Endothelial cell of hepatic sinusoid (primary cell): ENCODE results near the gene EEF2K.
"Not testable (repeated sequence)": the region's sequence is repeated elsewhere in the genome, so short reads cannot be mapped to it uniquely, and the experiment has no call there.

Experiments used
- in situ Hi-C: cut with HindIII; loops from 2 replicates; pipeline ENCODE4 v1.10.0; 2017; ENCODE audit warnings: low sequenced_read_pairs

EEF2K gene

DNA sequence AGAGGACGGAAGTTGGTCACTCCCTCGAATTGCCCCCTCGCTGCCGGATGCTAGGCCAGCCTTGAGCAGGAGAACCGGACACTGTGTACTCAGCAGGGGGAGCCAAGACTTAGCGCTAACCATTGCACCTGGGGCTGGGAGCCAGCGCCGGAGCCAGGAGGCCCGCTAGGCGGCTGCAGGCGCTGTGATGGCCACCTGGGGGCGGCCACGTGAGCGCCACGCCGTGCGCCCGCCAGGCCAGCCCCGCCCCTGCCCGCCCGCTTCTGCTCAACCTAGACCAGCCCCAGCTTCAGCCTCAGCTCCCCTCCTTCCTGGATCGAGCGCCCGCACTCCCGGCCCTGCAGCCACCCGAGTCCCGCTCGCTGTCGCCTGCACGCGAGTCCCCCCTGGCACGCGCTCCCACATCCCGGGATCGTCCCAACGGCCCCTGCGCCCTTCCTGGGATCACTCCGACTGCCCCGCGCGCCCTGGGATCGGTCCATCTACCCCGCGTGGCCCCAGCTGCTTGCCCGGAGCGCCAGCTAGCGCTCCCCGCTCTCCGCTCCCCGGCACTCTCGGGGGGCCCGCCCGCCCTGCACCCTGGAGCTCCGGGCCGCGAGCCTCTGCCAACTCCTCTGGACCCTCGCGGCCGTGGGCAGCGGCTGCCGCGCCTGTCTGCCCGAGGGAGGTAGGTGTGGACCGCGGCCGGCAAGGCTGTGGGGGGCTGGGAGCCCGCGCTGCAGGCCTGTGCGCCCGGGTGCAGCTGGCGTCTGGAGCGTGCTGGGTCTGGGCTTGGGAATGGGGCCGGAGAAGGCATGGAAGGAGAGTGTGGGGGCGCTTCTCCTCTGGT is at the start of gene EEF2K:
EEF2K (plus strand) TSS at position 266 of the 829 bp plus-strand sequence. CDS start 19,452 bp downstream, outside the sequence.
- in situ Hi-C loops = no loop called here

DNA sequence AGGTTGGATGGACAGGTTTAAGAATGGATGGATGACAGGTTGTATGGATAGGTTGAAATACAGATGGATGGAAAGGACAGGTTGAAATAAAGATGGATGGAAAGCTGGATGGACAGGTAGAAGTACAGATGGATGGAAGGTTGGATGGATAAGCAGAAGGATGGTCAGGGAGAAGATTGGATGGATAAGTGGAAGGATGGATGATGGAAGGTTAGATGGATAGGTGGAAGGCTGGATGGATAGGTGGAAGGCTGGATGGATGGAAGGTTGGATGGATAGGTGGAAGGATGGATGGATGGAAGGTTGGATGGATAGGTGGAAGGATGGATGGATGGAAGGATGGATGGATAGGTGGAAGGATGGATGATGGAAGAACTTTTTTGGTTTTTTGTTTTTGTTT is 44.7 kb upstream of the EEF2K start:
- in situ Hi-C loops = no loop called here

DNA sequence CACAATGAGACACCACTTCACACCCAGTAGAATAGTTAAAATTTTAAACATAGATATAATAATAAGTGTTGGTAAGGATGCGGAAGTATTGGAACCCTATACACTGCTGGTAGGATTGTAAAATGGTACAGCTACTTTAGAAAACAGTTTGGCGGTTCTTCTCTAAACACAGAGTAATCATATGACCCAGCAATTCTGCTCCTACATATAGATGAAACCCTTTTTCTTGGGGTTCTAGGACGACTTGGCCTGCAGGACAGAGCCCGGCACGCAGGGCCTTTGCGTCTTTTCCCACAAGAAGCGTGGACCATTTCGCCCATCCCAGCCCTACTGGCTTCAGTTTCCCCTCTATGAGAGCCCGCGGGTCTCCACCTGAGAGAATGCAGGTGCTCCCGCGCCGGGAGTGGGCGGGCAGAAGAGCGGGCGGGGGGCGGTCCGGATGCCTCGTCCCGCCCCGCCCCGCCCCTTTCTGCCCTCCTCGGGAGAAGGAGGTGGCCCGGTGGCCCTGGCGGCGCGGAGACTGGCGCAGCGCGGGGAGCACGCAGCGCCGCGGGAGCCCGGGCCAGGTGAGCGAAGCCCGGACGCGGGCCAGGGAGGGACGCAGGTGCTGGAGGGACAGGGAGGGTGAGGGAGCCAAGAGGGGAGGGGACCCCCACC is 44.0 kb upstream of the EEF2K start, which contains the start of gene SDR42E2:
SDR42E2 (plus strand) TSS at position 508 of the 657 bp plus-strand sequence. CDS start 3,077 bp downstream, outside the sequence.
- in situ Hi-C loops = no loop called here

DNA sequence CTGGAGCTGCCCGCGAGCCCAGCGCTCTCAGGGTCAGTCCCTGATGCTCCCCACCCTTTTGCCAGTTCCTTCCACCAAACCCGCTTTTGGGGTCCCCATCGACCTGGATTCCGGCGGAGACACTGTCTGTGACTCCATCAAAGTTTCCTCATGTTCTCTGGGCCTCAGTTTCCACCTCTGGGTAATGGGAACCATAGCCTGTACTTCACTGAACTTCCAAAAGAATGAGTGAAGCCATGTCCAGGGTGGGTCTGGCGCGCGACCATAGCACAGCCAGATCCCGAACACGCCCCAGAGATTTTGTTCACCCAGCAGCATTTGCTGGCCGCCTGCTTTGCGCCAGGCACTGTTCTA is 43.4 kb upstream of the EEF2K start:
- in situ Hi-C loops = no loop called here

DNA sequence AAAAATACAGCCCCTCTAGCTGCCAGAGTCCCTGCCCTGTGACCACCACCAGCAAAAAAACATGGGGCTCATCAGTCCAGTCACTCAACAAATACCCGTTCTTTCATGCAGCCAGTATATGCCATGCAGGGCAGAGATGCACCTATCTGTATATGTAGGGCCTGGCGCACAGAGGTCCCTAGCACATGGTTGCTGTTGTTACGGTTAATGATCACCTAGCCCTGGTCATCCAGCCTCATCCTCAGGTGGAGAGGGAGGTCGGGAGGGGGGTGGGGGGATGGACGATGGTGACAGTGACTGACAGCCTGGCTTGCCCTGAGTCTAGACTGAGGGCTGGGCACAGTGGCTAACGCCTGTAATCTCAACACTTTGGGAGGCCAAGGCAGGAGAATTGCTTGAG is 42.3 kb upstream of the EEF2K start:
- in situ Hi-C loops = no loop called here

- in situ Hi-C loops = no loop called here
Observed at GRCh38 chr16:22164482-22164881, 41.6 kb upstream of the EEF2K start.

GRCh38 chr16:22165508-22166285 is 40.4 kb upstream of the EEF2K start:
- in situ Hi-C loops = no loop called here

DNA sequence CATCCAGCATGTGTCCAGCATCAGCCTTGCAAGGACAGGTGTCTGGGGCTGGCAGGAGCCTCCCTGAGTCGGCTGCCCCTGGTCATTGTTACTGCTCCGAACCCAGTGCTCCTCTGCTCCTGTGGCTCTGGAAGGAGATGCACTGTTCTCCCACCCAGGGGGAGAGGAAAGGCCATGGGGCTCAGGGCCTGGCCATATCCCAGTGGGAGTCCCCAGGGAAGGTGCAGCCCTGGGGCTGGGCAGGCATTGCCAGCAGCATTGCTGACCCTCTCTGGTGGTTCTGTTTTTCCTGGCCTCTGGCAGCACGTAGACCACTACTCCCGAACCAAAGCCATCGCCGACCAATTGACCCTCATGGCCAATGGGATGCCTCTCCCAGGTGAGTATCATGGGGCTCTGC is 34.1 kb upstream of the EEF2K start:
- in situ Hi-C loops = no loop called here

DNA sequence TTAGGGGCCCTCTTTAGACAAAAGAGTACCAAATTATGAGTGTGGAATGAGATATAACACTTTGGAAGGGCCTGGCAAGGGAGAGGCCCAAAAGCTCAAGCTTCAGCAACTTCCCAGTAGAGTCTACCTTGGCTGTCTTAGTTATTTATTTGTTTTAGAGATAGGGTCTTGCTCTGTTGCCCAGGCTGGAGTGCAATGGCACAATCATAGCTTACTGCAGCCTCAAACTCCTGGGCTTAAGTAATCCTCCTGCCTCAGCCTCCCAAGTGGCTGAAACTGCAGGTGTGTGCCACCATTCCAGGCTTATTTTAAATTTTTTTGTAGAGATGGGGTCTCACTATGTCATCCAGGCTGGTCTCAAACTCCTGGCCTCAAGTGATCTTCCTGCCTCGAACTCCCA is 33.4 kb upstream of the EEF2K start:
- in situ Hi-C loops = not testable (repeated sequence)

- in situ Hi-C loops = no loop called here
Observed at GRCh38 chr16:22174642-22175041, 31.4 kb upstream of the EEF2K start.

GRCh38 chr16:22177968-22178930 is 27.8 kb upstream of the EEF2K start:
- in situ Hi-C loops = no loop called here

DNA sequence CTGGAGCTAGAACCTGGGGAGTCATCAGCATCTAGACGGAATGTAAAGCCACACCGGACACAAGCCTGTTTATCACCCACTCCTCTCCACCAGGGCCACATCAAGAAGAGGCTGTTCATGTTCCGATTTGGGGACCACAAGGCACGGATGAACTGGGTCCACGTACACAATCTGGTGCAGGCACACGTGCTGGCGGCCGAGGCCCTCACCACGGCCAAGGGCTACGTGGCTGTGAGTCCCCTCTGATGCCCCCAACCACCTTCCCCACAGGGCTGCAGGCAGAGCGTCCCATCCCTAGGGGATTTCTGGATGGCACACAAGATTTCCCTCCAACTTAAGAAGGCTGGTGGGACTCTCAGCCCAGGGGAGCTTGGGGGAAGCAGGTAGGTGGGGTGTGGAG is 24.7 kb upstream of the EEF2K start:
- in situ Hi-C loops = no loop called here

GRCh38 chr16:22181843-22182242 is 24.2 kb upstream of the EEF2K start:
- in situ Hi-C loops = no loop called here

- in situ Hi-C loops = no loop called here
Observed at GRCh38 chr16:22183335-22183734, 22.7 kb upstream of the EEF2K start.

DNA sequence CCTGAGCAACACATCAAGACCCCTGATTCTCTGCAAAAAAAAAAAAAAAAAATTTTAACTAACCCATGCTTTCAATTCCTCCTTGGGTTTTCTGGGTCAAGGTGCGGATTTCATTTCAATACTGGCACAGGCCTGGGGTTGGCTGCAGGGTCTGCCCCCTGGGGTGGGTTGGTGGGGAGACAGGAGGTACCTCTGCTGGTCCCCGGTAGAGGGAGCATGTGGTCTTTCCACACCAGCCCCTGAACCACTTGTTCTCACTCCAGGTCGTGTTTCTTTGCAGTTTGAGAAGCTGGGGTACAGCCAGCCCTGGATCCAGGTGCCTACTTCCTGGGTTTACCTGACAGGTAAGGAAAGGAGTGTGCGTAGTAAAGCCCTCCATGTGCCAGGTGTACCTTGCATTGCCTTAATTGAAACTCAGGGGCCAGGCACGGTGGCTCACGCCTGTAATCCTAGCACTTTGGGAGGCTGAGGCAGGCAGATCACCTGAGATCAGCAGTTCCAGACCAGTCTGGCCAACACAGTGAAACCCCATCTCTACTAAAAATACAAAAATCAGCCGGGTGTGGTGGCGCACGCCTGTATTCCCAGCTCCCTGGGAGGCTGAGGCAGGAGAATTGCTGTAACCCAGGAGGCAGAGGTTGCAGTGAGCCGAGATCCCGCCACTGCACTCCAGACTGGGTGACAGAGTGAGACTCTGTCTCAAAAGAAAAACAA is 22.0 kb upstream of the EEF2K start:
- in situ Hi-C loops = no loop called here

- in situ Hi-C loops = no loop called here
Observed at GRCh38 chr16:22184615-22184968, 21.5 kb upstream of the EEF2K start.

- in situ Hi-C loops = loop anchor here (5.0 kb wide), 3 partner anchors 44 to 204 kb away; partner anchors contain the start of gene VWA3A
Observed at GRCh38 chr16:22186517-22186916, 19.6 kb upstream of the EEF2K start.

DNA sequence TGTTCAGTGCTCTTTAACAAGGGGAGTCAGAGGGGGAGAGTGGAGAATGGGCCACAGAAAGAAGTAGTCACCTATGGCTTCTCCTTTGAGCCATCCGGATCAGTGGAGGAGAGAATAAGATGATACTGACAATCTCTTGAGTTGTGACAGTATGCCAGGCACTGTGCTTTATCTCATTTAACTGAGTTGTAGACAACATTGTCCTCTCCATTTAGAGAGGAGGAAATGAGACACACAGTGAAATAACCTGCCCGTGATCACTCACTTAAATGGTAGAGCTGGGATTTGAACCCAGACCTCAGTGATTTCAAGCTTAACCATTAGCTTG is 17.8 kb upstream of the EEF2K start:
- in situ Hi-C loops = loop anchor here (5.0 kb wide), 3 partner anchors 46 to 206 kb away; partner anchors contain the start of gene VWA3A

DNA sequence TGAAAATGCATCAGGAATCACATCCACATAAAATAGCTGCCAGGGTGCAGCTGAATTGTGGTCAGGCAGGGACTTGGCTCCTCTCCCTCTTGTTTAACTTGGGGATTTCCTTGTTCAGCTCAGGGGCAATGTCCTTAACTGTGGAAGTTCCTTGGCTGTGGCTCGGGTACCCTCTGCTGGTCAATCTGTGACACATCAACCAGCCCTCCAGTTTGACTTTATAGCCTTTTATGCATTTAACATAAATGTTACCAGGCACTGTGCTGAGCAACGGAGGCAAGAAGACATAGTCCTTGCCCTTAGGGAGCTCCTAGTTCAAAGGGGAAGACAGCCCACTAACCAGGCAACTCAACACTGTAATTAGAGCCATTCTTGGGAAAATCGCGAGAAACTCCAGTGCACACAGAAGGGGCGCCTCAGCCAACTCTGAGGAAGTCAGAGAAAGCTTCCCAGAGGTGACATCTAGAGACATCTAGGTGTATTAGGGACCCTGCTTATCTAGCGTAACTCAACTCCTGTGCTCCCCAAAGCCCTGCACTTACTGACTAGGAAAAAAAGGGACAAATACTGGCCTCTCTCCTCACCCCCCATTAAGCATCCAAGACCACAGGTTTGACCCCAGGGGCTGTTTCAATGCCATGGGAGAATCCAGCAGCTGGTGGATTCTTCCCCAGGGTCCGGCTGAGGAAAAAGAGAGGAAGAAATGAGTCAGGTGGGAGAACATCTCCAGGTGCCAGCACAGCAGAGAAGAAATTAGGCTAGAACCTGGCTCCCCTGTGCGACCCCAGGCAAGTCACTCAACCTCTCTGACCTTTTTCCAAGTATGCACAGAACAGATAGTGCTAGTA is 17.3 kb upstream of the EEF2K start:
- in situ Hi-C loops = loop anchor here (5.0 kb wide), 3 partner anchors 47 to 207 kb away; partner anchors contain the start of gene VWA3A
